ENCODE results near the gene FUBP1. TPM values are rescaled to one million over a fixed set of nuclear protein-coding genes. Genes with fewer than 3 reads are reported as not detected.

Gene FUBP1
- polyA plus RNA-seq, 3 donors: 16.5 to 47.3 (median 16.5) TPM

GRCh38 chr1:77961392-77961791, 17.5 kb downstream of the FUBP1 start:
- Mint-ChIP-seq H3K27me3 (ENCODE audit: low read depth in 3 of 3) (no peaks in the 10 kb centered on the region), H3K4me3 (no peak overlapping the region), H3K27ac (peak overlapping the region in 2 of 7 donors; percentile 7 to 44), H3K36me3 (peaks cover 83 to 94% of the 10 kb centered on the region in 2 donors), H3K9me3 (no peaks in the 10 kb centered on the region), H3K4me1 (no peaks in the 10 kb centered on the region)
- Histone ChIP-seq H3K27ac (ENCODE audit: low read depth in 1 of 2, low read length in 2 of 2) (no peak overlapping the region), H3K27me3 (ENCODE audit: control insufficient read depth in 2 of 2, insufficient read depth in 2 of 2, low read length in 2 of 2) (no peaks in the 10 kb centered on the region), H2AFZ (ENCODE audit: insufficient read depth, low read depth, low read length, poor library complexity, severe bottlenecking) (no peak overlapping the region), H3K36me3 (replicated peaks in 1 of 2; ENCODE audit: control insufficient read depth in 1 of 2, insufficient read depth in 2 of 2, low read length in 2 of 2) (peaks cover 100% of the 10 kb centered on the region in 2 donors), H3K4me2 (replicated peaks; ENCODE audit: extremely low read depth, low read length, poor library complexity, severe bottlenecking) (no peak overlapping the region), H3K9ac (ENCODE audit: insufficient read depth, low read length, poor library complexity, severe bottlenecking) (no peak overlapping the region), H4K20me1 (ENCODE audit: insufficient read depth, low read length) (peaks cover 86% of the 10 kb centered on the region), H3K4me3 (replicated peaks in 1 of 3; ENCODE audit: low read depth in 2 of 3, low read length in 3 of 3) (no peak overlapping the region), H3K9me3 (replicated peaks in 1 of 2; ENCODE audit: control insufficient read depth in 1 of 2, insufficient read depth in 1 of 2, low read length in 2 of 2) (no peaks in the 10 kb centered on the region), H3K79me2 (ENCODE audit: insufficient read depth, low read length) (peaks cover 36% of the 10 kb centered on the region), H3K4me1 (ENCODE audit: control insufficient read depth in 1 of 2, insufficient read depth in 2 of 2, low read length in 2 of 2) (no peaks in the 10 kb centered on the region)
- 90% methylated on average over 1 of the region's 2 CpGs for WGBS (ENCODE audit: insufficient coverage)
- no peak for TF ChIP-seq CTCF (IDR thresholded peaks at IDR 0.05)
- intact Hi-C loops (cut with micrococcal nuclease): no loop called here
- DNase-seq: no peak

GRCh38 chr1:77958850-77959249, 20.0 kb downstream of the FUBP1 start:
- Histone ChIP-seq H3K36me3 (replicated peaks in 1 of 2; ENCODE audit: control insufficient read depth in 1 of 2, insufficient read depth in 2 of 2, low read length in 2 of 2) (peaks cover 100% of the 10 kb centered on the region in 2 donors), H3K27ac (ENCODE audit: low read depth in 1 of 2, low read length in 2 of 2) (no peak overlapping the region), H3K9ac (ENCODE audit: insufficient read depth, low read length, poor library complexity, severe bottlenecking) (no peak overlapping the region), H3K4me2 (replicated peaks; ENCODE audit: extremely low read depth, low read length, poor library complexity, severe bottlenecking) (no peak overlapping the region), H3K27me3 (ENCODE audit: control insufficient read depth in 2 of 2, insufficient read depth in 2 of 2, low read length in 2 of 2) (no peaks in the 10 kb centered on the region), H3K4me3 (replicated peaks in 1 of 3; ENCODE audit: low read depth in 2 of 3, low read length in 3 of 3) (no peak overlapping the region), H3K4me1 (ENCODE audit: control insufficient read depth in 1 of 2, insufficient read depth in 2 of 2, low read length in 2 of 2) (no peaks in the 10 kb centered on the region), H3K9me3 (replicated peaks in 1 of 2; ENCODE audit: control insufficient read depth in 1 of 2, insufficient read depth in 1 of 2, low read length in 2 of 2) (no peaks in the 10 kb centered on the region), H4K20me1 (ENCODE audit: insufficient read depth, low read length) (peaks cover 87% of the 10 kb centered on the region), H3K79me2 (ENCODE audit: insufficient read depth, low read length) (peaks cover 40% of the 10 kb centered on the region), H2AFZ (ENCODE audit: insufficient read depth, low read depth, low read length, poor library complexity, severe bottlenecking) (no peak overlapping the region)
- WGBS (ENCODE audit: insufficient coverage): 100% methylated on average over 1 of the region's 2 CpGs
- Mint-ChIP-seq H3K36me3 (peaks cover 78 to 88% of the 10 kb centered on the region in 2 donors), H3K4me3 (no peak overlapping the region), H3K9me3 (no peaks in the 10 kb centered on the region), H3K27me3 (ENCODE audit: low read depth in 3 of 3) (no peaks in the 10 kb centered on the region), H3K4me1 (no peaks in the 10 kb centered on the region), H3K27ac (peak overlapping the region in 2 of 7 donors; percentile 7 to 65)
- no peak for DNase-seq
- intact Hi-C loops (cut with micrococcal nuclease): no loop called here
- TF ChIP-seq CTCF (IDR thresholded peaks at IDR 0.05): no peak
